Measurements from ENCODE around the gene SEL1L3.

The SEL1L3 gene

GRCh38 chr4:25702848-25703247 is 159.9 kb downstream of the SEL1L3 start:
- ATAC-seq (replicated peaks) = no peak
- no peaks in the 10 kb centered on the region for H3K27me3 Mint-ChIP-seq
- no peaks in the 10 kb centered on the region for H3K9me3 Mint-ChIP-seq
- no peaks in the 10 kb centered on the region for H3K36me3 Mint-ChIP-seq (ENCODE audit: insufficient read depth)
- no peak for DNase-seq
- H3K4me3 Mint-ChIP-seq = no peak overlapping the region
- no peak overlapping the region for H3K27ac Mint-ChIP-seq
- no peaks in the 10 kb centered on the region for H3K4me1 Mint-ChIP-seq (ENCODE audit: low read depth in 2 of 2)

DNA sequence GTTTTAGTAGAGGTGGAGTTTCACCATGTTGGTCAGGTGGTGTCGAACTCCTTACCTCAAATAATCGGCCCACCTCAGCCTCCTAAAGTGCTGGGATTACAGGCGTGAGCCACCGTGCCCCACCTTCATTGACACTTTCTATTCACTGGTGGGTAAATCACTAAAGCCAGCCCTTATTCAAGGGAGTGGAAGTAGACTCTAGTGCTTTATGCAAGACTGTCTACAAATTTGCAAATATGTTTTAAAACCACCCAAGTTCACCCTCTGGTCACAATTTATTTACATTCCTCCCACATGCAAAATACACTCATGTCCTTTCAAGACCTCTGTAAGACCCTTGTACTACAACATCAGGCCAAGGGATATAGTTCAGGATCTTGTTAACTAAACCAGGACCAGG is 162.1 kb downstream of the SEL1L3 start:
- Mint-ChIP-seq H3K4me3 (no peak overlapping the region), H3K27ac (no peak overlapping the region), H3K9me3 (no peaks in the 10 kb centered on the region), H3K4me1 (ENCODE audit: low read depth in 2 of 2) (no peaks in the 10 kb centered on the region), H3K27me3 (peaks cover 5 to 10% of the 10 kb centered on the region in 2 donors), H3K36me3 (ENCODE audit: insufficient read depth) (no peaks in the 10 kb centered on the region)
- DNase-seq (no peak), ATAC-seq (replicated peaks) (no peak)

- Mint-ChIP-seq H3K9me3 (no peaks in the 10 kb centered on the region), H3K27ac (no peak overlapping the region), H3K4me1 (ENCODE audit: low read depth in 2 of 2) (peaks cover 4 to 5% of the 10 kb centered on the region in 2 donors), H3K27me3 (peaks cover 5 to 17% of the 10 kb centered on the region in 2 donors), H3K36me3 (ENCODE audit: insufficient read depth) (no peaks in the 10 kb centered on the region), H3K4me3 (no peak overlapping the region)
- ATAC-seq (replicated peaks) (no peak), DNase-seq (no peak)
Observed at GRCh38 chr4:25697516-25697915, 165.3 kb downstream of the SEL1L3 start.

Measured in effector memory CD8-positive, alpha-beta T cell (primary cell).